ENCODE data around the gene TSPAN11.

DNA sequence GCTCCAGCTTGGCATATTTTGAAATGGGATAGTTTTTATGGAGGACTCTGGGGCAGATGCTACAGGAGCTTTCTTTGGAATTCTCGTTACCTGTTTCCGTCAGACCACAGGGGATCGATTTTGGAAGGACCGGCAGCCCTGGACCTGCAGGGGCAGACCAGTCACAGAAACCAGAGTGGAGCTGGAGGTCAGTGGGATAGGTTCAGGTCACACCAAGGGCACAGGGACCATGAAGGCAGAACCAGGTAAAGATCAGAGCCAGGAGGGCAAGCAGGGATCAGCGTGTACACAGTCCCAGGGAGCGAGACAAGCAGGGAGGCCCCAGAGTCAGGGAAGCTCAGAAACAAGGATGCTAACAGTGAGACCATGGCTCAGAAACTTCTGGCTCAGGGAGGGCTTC, 45.5 kb downstream of the TSPAN11 start:
- TF ChIP-seq TAF1 (IDR thresholded peaks at IDR 0.05; ENCODE audit: low read depth, low read length) (no peak), TEAD4 (IDR thresholded peaks at IDR 0.05; ENCODE audit: low read depth, low read length) (no peak), POLR2A (IDR thresholded peaks at IDR 0.05; ENCODE audit: control extremely low read depth in 1 of 2, low read depth in 2 of 2, low read length in 2 of 2) (no peak), YY1 (IDR thresholded peaks at IDR 0.05; ENCODE audit: low read depth, low read length) (no peak), KDM5A (IDR thresholded peaks at IDR 0.05; ENCODE audit: low read length) (no peak), POLR2AphosphoS5 (IDR thresholded peaks at IDR 0.05; ENCODE audit: low read depth, low read length) (no peak), ASH2L (IDR thresholded peaks at IDR 0.05; ENCODE audit: low read length) (no peak), SP4 (IDR thresholded peaks at IDR 0.05; ENCODE audit: low read length) (no peak), CHD1 (IDR thresholded peaks at IDR 0.05; ENCODE audit: low read depth, low read length) (no peak), SP1 (IDR thresholded peaks at IDR 0.05; ENCODE audit: low read depth, low read length) (no peak)
- TF ChIP-seq, protein P1, sequence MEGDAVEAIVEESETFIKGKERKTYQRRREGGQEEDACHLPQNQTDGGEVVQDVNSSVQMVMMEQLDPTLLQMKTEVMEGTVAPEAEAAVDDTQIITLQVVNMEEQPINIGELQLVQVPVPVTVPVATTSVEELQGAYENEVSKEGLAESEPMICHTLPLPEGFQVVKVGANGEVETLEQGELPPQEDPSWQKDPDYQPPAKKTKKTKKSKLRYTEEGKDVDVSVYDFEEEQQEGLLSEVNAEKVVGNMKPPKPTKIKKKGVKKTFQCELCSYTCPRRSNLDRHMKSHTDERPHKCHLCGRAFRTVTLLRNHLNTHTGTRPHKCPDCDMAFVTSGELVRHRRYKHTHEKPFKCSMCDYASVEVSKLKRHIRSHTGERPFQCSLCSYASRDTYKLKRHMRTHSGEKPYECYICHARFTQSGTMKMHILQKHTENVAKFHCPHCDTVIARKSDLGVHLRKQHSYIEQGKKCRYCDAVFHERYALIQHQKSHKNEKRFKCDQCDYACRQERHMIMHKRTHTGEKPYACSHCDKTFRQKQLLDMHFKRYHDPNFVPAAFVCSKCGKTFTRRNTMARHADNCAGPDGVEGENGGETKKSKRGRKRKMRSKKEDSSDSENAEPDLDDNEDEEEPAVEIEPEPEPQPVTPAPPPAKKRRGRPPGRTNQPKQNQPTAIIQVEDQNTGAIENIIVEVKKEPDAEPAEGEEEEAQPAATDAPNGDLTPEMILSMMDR (IDR thresholded peaks at IDR 0.05; ENCODE audit: control extremely low read depth in 1 of 3, insufficient read depth in 1 of 3, low read depth in 1 of 3, low read length in 3 of 3): no peak
- TF ChIP-seq, protein P2, sequence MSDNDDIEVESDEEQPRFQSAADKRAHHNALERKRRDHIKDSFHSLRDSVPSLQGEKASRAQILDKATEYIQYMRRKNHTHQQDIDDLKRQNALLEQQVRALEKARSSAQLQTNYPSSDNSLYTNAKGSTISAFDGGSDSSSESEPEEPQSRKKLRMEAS (IDR thresholded peaks at IDR 0.05): no peak

Measured in H1 (cell line).